ENCODE data around the gene ISYNA1. TPM values are rescaled to one million over a fixed set of nuclear protein-coding genes. Genes with fewer than 3 reads are reported as not detected.
A peak's percentile ranks its signal among the peaks of the same experiment; 100 is the strongest.

Gene ISYNA1
- total and polyA plus RNA-seq, 4 donors: 14.7 to 56.7 (median 25.0) TPM

GRCh38 chr19:18470787-18471186 is 32.9 kb upstream of the ISYNA1 start:
- no peaks in the 10 kb centered on the region for H3K27me3 ChIP-seq (ENCODE audit: control insufficient read depth in 3 of 3, insufficient read depth in 3 of 3, low read length in 2 of 3)
- WGBS, 2 donors: 64 to 83% methylated on average over 2 of the region's 2 CpGs
- H3K36me3 ChIP-seq (ENCODE audit: control insufficient read depth in 4 of 4, insufficient read depth in 4 of 4, low read length in 4 of 4): peaks cover 0 to 13% (median 0%) of the 10 kb centered on the region in 4 donors
- DNase-seq (no peak), ATAC-seq (ENCODE audit: insufficient read depth, low FRiP score) (no peak)
- no peak overlapping the region for H3K9ac ChIP-seq (ENCODE audit: insufficient read depth in 1 of 2, low read length in 2 of 2)
- H3K4me3 ChIP-seq: no peak overlapping the region
- peaks cover 0 to 14% (median 4%) of the 10 kb centered on the region in 5 donors for H3K4me1 ChIP-seq (ENCODE audit: control insufficient read depth in 5 of 5, insufficient read depth in 5 of 5, low read length in 5 of 5)
- no peak overlapping the region for H3K27ac ChIP-seq (ENCODE audit: low read depth in 1 of 2, low read length in 1 of 2)
- H3K9me3 ChIP-seq (ENCODE audit: control insufficient read depth in 4 of 4, insufficient read depth in 3 of 4, low read length in 3 of 4): no peaks in the 10 kb centered on the region
- no peak for TF ChIP-seq CTCF (IDR thresholded peaks at IDR 0.05; ENCODE audit: control extremely low read depth, extremely low read depth)

GRCh38 chr19:18469069-18469846 is 31.3 kb upstream of the ISYNA1 start:
- WGBS, 2 donors: 69 to 76% methylated on average over 28 of the region's 28 CpGs
- DNase-seq (peak; percentile 56 to 67 (median 63)), ATAC-seq (ENCODE audit: insufficient read depth, low FRiP score) (no peak)
- Histone ChIP-seq H3K27ac (ENCODE audit: low read depth in 1 of 2, low read length in 1 of 2) (no peak overlapping the region), H3K27me3 (ENCODE audit: control insufficient read depth in 3 of 3, insufficient read depth in 3 of 3, low read length in 2 of 3) (no peaks in the 10 kb centered on the region), H3K9me3 (ENCODE audit: control insufficient read depth in 4 of 4, insufficient read depth in 3 of 4, low read length in 3 of 4) (no peaks in the 10 kb centered on the region), H3K9ac (ENCODE audit: insufficient read depth in 1 of 2, low read length in 2 of 2) (no peak overlapping the region), H3K4me1 (ENCODE audit: control insufficient read depth in 5 of 5, insufficient read depth in 5 of 5, low read length in 5 of 5) (peaks cover 0 to 23% (median 12%) of the 10 kb centered on the region in 5 donors), H3K4me3 (no peak overlapping the region), H3K36me3 (ENCODE audit: control insufficient read depth in 4 of 4, insufficient read depth in 4 of 4, low read length in 4 of 4) (peaks cover 0 to 20% (median 0%) of the 10 kb centered on the region in 4 donors)
- TF ChIP-seq CTCF (IDR thresholded peaks at IDR 0.05; ENCODE audit: control extremely low read depth, extremely low read depth): peak; percentile 11

- DNase-seq: no peak
- ATAC-seq (ENCODE audit: insufficient read depth, low FRiP score): no peak
- Histone ChIP-seq H3K36me3 (ENCODE audit: control insufficient read depth in 4 of 4, insufficient read depth in 4 of 4, low read length in 4 of 4) (peaks cover 0 to 19% (median 0%) of the 10 kb centered on the region in 4 donors), H3K4me3 (no peak overlapping the region), H3K9ac (ENCODE audit: insufficient read depth in 1 of 2, low read length in 2 of 2) (no peak overlapping the region), H3K27ac (ENCODE audit: low read depth in 1 of 2, low read length in 1 of 2) (no peak overlapping the region), H3K4me1 (ENCODE audit: control insufficient read depth in 5 of 5, insufficient read depth in 5 of 5, low read length in 5 of 5) (peaks cover 0 to 21% (median 14%) of the 10 kb centered on the region in 5 donors), H3K9me3 (ENCODE audit: control insufficient read depth in 4 of 4, insufficient read depth in 3 of 4, low read length in 3 of 4) (no peaks in the 10 kb centered on the region), H3K27me3 (ENCODE audit: control insufficient read depth in 3 of 3, insufficient read depth in 3 of 3, low read length in 2 of 3) (no peaks in the 10 kb centered on the region)
- 81 to 85% methylated on average over 3 of the region's 3 CpGs for WGBS, 2 donors
- TF ChIP-seq CTCF (IDR thresholded peaks at IDR 0.05; ENCODE audit: control extremely low read depth, extremely low read depth): no peak
These were observed 30.6 kb upstream of the ISYNA1 start for GRCh38 chr19:18468517-18468916.
